ENCODE results near the gene B3GALT2. TPM values are rescaled to one million over a fixed set of nuclear protein-coding genes. Genes with fewer than 3 reads are reported as not detected.

The B3GALT2 gene
- total and polyA plus RNA-seq, 2 of the 8 experiments (the other 6 are each of a cell fraction or from before 2014, with no cell fraction given) = not detected

DNA sequence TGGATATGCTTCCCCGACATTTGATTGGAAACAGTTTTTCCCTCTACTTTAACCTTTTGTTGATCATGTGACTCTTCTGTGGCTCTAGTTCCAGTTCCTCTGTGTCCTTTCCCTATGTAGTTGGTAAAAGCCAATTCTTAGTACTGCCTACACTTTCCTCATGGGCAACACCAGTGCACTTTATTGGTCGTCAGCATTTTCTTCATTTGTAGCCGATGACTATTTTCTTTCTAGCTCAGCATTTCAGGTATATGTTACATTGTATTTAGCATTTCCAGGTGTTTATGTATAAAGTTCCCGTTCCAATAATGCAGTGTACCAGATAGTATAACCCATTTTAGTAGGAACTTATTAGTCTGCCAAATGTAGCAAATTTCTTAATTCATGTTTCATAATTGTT lies 27.6 kb upstream of the B3GALT2 start:
- H2BK120ac ChIP-seq (replicated peaks; ENCODE audit: low read depth, low read length) = no peak overlapping the region
- no peak overlapping the region for H3K14ac ChIP-seq (ENCODE audit: insufficient read length)
- no peak overlapping the region for H3K4me2 ChIP-seq (ENCODE audit: insufficient read depth in 1 of 2, low read depth in 2 of 2, low read length in 2 of 2)
- no peak overlapping the region for H2BK5ac ChIP-seq (ENCODE audit: low read depth, low read length)
- no peak overlapping the region for H2BK20ac ChIP-seq (ENCODE audit: low read length)
- H3K27me3 ChIP-seq (replicated peaks in 1 of 4; ENCODE audit: control insufficient read depth in 3 of 4, extremely low read depth in 1 of 4, insufficient read depth in 3 of 4, low read length in 3 of 4) = no peaks in the 10 kb centered on the region
- H4K91ac ChIP-seq (replicated peaks; ENCODE audit: insufficient read length, low read length) = no peak overlapping the region
- H4K5ac ChIP-seq (ENCODE audit: insufficient read length, low read depth, low read length) = no peak overlapping the region
- H3K27ac ChIP-seq (ENCODE audit: low read depth, low read length) = no peak overlapping the region
- no peak overlapping the region for H2BK15ac ChIP-seq (ENCODE audit: low read length)
- ChIA-PET POLR2A (ENCODE audit: partially characterized antibody) (no interaction called here), CTCF (ENCODE audit: partially characterized antibody) (no interaction called here)
- no peak for DNase-seq (ENCODE audit: low read depth in 1 of 2, low spot score in 2 of 2)
- no peak for FAIRE-seq
- H3K23ac ChIP-seq (ENCODE audit: insufficient read length) = no peak overlapping the region
- H2AFZ ChIP-seq (ENCODE audit: low read length) = no peak overlapping the region
- H3K18ac ChIP-seq (ENCODE audit: extremely low read depth, low read length) = no peak overlapping the region
- no peak overlapping the region for H3K4me3 ChIP-seq (ENCODE audit: extremely low read depth in 1 of 4, insufficient read depth in 2 of 4, low read depth in 3 of 4, low read length in 4 of 4)
- no peak overlapping the region for H4K8ac ChIP-seq (ENCODE audit: extremely low read depth, insufficient read depth, low read length)
- H3K9me3 ChIP-seq (ENCODE audit: insufficient read depth in 2 of 2, low read depth in 1 of 2, low read length in 1 of 2) = no peaks in the 10 kb centered on the region
- H2AK5ac ChIP-seq (ENCODE audit: low read depth, low read length) = no peak overlapping the region
- no peaks in the 10 kb centered on the region for H3K79me2 ChIP-seq (ENCODE audit: control insufficient read depth in 1 of 2, insufficient read depth in 2 of 2, low read length in 2 of 2)
- H3K23me2 ChIP-seq (ENCODE audit: low read depth, low read length) = no peaks in the 10 kb centered on the region
- no peak overlapping the region for H3K4ac ChIP-seq (replicated peaks; ENCODE audit: insufficient read length, low read depth, low read length)
- WGBS, 2 experiments (ENCODE audit: extremely low coverage in 1 of 2, insufficient coverage in 1 of 2, insufficient read length in 1 of 2, insufficient replicate concordance in 2 of 2, low coverage in 1 of 2, low lambda C conversion rate in 2 of 2, missing lambda C conversion rate in 1 of 2) = 97% methylated on average over 4 of the region's 4 CpGs; no CpG with 5 or more reads in 1 of the 2 experiments
- H3K9ac ChIP-seq (replicated peaks in 1 of 4; ENCODE audit: extremely low read depth in 1 of 4, low read depth in 3 of 4, low read length in 3 of 4) = no peak overlapping the region
- H3K4me1 ChIP-seq (replicated peaks in 1 of 4; ENCODE audit: control insufficient read depth in 3 of 4, insufficient read depth in 4 of 4, low read length in 3 of 4) = peaks cover 2 to 6% (median 4%) of the 10 kb centered on the region in 4 experiments; a peak in 5 of 7 replicates
- no peak overlapping the region for H2BK12ac ChIP-seq (ENCODE audit: low read depth, low read length)
- H3K56ac ChIP-seq (replicated peaks; ENCODE audit: insufficient read length, low read depth, low read length) = no peak overlapping the region
- H3K79me1 ChIP-seq (ENCODE audit: low read depth, low read length) = no peaks in the 10 kb centered on the region; the same call in 1 of the 2 replicates
- peaks cover 0 to 10% (median 1%) of the 10 kb centered on the region in 4 experiments; a peak in 4 of 8 replicates for H3K36me3 ChIP-seq (ENCODE audit: control insufficient read depth in 2 of 4, insufficient read depth in 4 of 4, low read length in 3 of 4)
- H4K20me1 ChIP-seq (replicated peaks in 1 of 2; ENCODE audit: control insufficient read depth in 1 of 2, insufficient read depth in 2 of 2, low read length in 2 of 2) = peaks cover 0 to 3% of the 10 kb centered on the region in 2 experiments
- TF ChIP-seq CBX5 (IDR thresholded peaks at IDR 0.05; ENCODE audit: low read depth, low read length) = no peak
- TF ChIP-seq NRF1 (IDR thresholded peaks at IDR 0.05; ENCODE audit: low read depth, low read length) = no peak
- TF ChIP-seq CEBPB (IDR thresholded peaks at IDR 0.05; ENCODE audit: low read depth, low read length) = no peak
- TF ChIP-seq HDAC2 (IDR thresholded peaks at IDR 0.05; ENCODE audit: borderline replicate concordance in 1 of 2, low read depth in 2 of 2, low read length in 2 of 2) = no peak
- no peak for TF ChIP-seq CBX8 (IDR thresholded peaks at IDR 0.05; ENCODE audit: borderline replicate concordance, low read depth, low read length)
- TF ChIP-seq, protein P1, sequence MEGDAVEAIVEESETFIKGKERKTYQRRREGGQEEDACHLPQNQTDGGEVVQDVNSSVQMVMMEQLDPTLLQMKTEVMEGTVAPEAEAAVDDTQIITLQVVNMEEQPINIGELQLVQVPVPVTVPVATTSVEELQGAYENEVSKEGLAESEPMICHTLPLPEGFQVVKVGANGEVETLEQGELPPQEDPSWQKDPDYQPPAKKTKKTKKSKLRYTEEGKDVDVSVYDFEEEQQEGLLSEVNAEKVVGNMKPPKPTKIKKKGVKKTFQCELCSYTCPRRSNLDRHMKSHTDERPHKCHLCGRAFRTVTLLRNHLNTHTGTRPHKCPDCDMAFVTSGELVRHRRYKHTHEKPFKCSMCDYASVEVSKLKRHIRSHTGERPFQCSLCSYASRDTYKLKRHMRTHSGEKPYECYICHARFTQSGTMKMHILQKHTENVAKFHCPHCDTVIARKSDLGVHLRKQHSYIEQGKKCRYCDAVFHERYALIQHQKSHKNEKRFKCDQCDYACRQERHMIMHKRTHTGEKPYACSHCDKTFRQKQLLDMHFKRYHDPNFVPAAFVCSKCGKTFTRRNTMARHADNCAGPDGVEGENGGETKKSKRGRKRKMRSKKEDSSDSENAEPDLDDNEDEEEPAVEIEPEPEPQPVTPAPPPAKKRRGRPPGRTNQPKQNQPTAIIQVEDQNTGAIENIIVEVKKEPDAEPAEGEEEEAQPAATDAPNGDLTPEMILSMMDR (IDR thresholded peaks at IDR 0.05; ENCODE audit: control extremely low read depth in 1 of 3, insufficient read depth in 1 of 3, low read depth in 1 of 3, low read length in 3 of 3) = no peak
- TF ChIP-seq NANOG (IDR thresholded peaks at IDR 0.05; ENCODE audit: insufficient read depth, low read depth, low read length, poor library complexity, severe bottlenecking) = no peak
- no peak for TF ChIP-seq ASH2L (IDR thresholded peaks at IDR 0.05; ENCODE audit: low read length)
- TF ChIP-seq BACH1 (IDR thresholded peaks at IDR 0.05; ENCODE audit: low read length) = no peak
- TF ChIP-seq, protein P2, sequence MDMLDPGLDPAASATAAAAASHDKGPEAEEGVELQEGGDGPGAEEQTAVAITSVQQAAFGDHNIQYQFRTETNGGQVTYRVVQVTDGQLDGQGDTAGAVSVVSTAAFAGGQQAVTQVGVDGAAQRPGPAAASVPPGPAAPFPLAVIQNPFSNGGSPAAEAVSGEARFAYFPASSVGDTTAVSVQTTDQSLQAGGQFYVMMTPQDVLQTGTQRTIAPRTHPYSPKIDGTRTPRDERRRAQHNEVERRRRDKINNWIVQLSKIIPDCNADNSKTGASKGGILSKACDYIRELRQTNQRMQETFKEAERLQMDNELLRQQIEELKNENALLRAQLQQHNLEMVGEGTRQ (IDR thresholded peaks at IDR 0.05; ENCODE audit: low read length) = no peak
- no peak for TF ChIP-seq SP1 (IDR thresholded peaks at IDR 0.05; ENCODE audit: low read depth, low read length)
